Fibroblast of lung (primary cell): ENCODE data around the gene TSEN54. TPM values are rescaled to one million over a fixed set of nuclear protein-coding genes. Genes with fewer than 3 reads are reported as not detected.

Source experiments
- DNase-seq, 2 donors: peaks; one replicate each; pipeline versions ENCODE4 v3.0.0 to v3.0.0-alpha.2; 2010; ENCODE audit warnings: low read depth in 2 of 2
- H2AFZ ChIP-seq: 2 replicates; pipeline ENCODE4 v1.5.1; 2012; ENCODE audit warnings: low read length, control low read depth, inconsistent platforms
- H3K27ac ChIP-seq: 2 replicates; pipeline ENCODE4 v1.5.1; 2011; ENCODE audit warnings: low read length, control low read depth; ENCODE audit not compliant: insufficient read depth
- H3K27me3 ChIP-seq: 2 replicates; pipeline ENCODE4 v1.5.1; 2011; ENCODE audit warnings: mild to moderate bottlenecking, low read length; ENCODE audit not compliant: control insufficient read depth, insufficient read depth
- H3K36me3 ChIP-seq: 2 replicates; pipeline ENCODE4 v1.5.1; 2011; ENCODE audit warnings: low read length; ENCODE audit not compliant: control insufficient read depth, insufficient read depth
- H3K4me1 ChIP-seq: 2 replicates; pipeline ENCODE4 v1.5.1; 2011; ENCODE audit warnings: low read length; ENCODE audit not compliant: control insufficient read depth, insufficient read depth; ENCODE audit errors: extremely low read depth
- H3K4me2 ChIP-seq: 2 replicates; pipeline ENCODE4 v1.5.1; 2011; ENCODE audit warnings: low read length, control low read depth; ENCODE audit not compliant: insufficient read depth; ENCODE audit errors: extremely low read depth
- H3K4me3 ChIP-seq, 4 experiments: fragments of 200-600 bp in 1 of 4; sonication (generic) in 1 of 4; replicated peaks in 1 of 4; 2 replicates each; pipeline ENCODE4 v1.5.1; 2011 to 2016; ENCODE audit warnings: low read length in 4 of 4, low read depth in 3 of 4, mild to moderate bottlenecking in 3 of 4, control low read depth in 2 of 4, inconsistent platforms in 1 of 4, mixed read lengths in 1 of 4; ENCODE audit not compliant: insufficient read depth in 1 of 4; ENCODE audit errors: control extremely low read depth in 1 of 4
- H3K79me2 ChIP-seq: 2 replicates; pipeline ENCODE4 v1.5.1; 2012; ENCODE audit warnings: mild to moderate bottlenecking, low read length, inconsistent platforms; ENCODE audit not compliant: control insufficient read depth, insufficient read depth
- H3K9ac ChIP-seq: 2 replicates; pipeline ENCODE4 v1.5.1; 2011; ENCODE audit warnings: mild to moderate bottlenecking, low read length, control low read depth; ENCODE audit not compliant: insufficient read depth
- H3K9me3 ChIP-seq: 2 replicates; pipeline ENCODE4 v1.5.1; 2012; ENCODE audit warnings: low read depth, low read length; ENCODE audit not compliant: control insufficient read depth, insufficient read depth
- H4K20me1 ChIP-seq: 2 replicates; pipeline ENCODE4 v1.5.1; 2011; ENCODE audit warnings: low read length; ENCODE audit not compliant: control insufficient read depth, insufficient read depth; ENCODE audit errors: extremely low read depth
- EZH2 ChIP-seq: IDR thresholded peaks from 2 replicates; pipeline ENCODE4 v1.5.1; 2012; ENCODE audit warnings: low read length, control low read depth, mild to moderate bottlenecking; ENCODE audit errors: missing control alignments
- polyA plus RNA-seq, 2 donors: library from polyadenylated mRNA; depleted of rRNA in 1 of 2; stranded (reverse) in 1 of 2; unstranded in 1 of 2; fragments of >200 nt; gene quantifications; 2 replicates each; pipeline ENCODE4 v1.2.1, GENCODE V29; 2011 to 2012; ENCODE audit warnings: missing spikeins in 1 of 2
- total RNA-seq: library from RNA; depleted of rRNA; stranded (reverse); fragments of >200 nt; gene quantifications from 2 replicates; pipeline ENCODE4 v1.2.1, GENCODE V29; 2014
- TF ChIP-seq, protein P1 (sequence below), 2 donors: IDR thresholded peaks in 1 of 2; conservative IDR thresholded peaks in 1 of 2; 1 replicate in 1 of 2; 2 replicates in 1 of 2; pipeline ENCODE4 v1.5.1; 2011 to 2012; ENCODE audit warnings: low read length in 2 of 2, control low read depth in 1 of 2, inconsistent platforms in 1 of 2, low read depth in 1 of 2, mild to moderate bottlenecking in 1 of 2

TSEN54 gene
- total and polyA plus RNA-seq, 2 donors (not counting 1 experiment from before 2014, with no cell fraction given): 5.3 to 7.8 TPM

- no peak overlapping the region for H3K9ac ChIP-seq
- TF ChIP-seq, protein P1, sequence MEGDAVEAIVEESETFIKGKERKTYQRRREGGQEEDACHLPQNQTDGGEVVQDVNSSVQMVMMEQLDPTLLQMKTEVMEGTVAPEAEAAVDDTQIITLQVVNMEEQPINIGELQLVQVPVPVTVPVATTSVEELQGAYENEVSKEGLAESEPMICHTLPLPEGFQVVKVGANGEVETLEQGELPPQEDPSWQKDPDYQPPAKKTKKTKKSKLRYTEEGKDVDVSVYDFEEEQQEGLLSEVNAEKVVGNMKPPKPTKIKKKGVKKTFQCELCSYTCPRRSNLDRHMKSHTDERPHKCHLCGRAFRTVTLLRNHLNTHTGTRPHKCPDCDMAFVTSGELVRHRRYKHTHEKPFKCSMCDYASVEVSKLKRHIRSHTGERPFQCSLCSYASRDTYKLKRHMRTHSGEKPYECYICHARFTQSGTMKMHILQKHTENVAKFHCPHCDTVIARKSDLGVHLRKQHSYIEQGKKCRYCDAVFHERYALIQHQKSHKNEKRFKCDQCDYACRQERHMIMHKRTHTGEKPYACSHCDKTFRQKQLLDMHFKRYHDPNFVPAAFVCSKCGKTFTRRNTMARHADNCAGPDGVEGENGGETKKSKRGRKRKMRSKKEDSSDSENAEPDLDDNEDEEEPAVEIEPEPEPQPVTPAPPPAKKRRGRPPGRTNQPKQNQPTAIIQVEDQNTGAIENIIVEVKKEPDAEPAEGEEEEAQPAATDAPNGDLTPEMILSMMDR (conservative IDR thresholded peaks at IDR 0.05 in 1 of 2, IDR thresholded peaks at IDR 0.05 in 1 of 2; ENCODE audit: low read depth in 1 of 2, low read length in 2 of 2): no peak
- TF ChIP-seq EZH2: no peak
- no peaks in the 10 kb centered on the region for H3K4me1 ChIP-seq
- no peak for DNase-seq
- H3K4me3 ChIP-seq: no peak overlapping the region
- H3K4me2 ChIP-seq: no peak overlapping the region
- no peaks in the 10 kb centered on the region for H4K20me1 ChIP-seq
- no peak overlapping the region for H2AFZ ChIP-seq
- no peaks in the 10 kb centered on the region for H3K27me3 ChIP-seq
- no peaks in the 10 kb centered on the region for H3K9me3 ChIP-seq
- no peaks in the 10 kb centered on the region for H3K79me2 ChIP-seq
- no peak overlapping the region for H3K27ac ChIP-seq
- no peaks in the 10 kb centered on the region for H3K36me3 ChIP-seq
These were observed 33.8 kb downstream of the TSEN54 start for GRCh38 chr17:75550139-75550465.

DNA sequence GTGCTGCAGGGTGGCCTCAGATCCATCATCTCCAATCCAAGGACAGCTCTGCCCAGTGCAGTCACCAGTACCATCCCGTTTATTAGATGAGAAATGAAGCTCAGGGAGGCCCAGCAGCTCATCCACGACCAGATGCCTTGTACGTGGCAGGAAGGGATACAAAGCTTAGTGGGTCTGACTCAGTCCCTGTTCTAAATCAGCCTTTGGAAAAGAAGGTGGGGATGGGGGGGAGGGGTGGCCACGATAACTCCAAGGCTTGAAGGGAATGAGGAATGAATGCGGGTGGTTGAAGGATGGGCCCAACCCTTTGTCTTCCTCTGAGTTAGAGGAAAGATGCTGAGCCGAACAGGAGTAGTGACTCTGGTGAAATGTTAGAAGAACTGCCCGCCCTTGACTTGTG is 34.9 kb downstream of the TSEN54 start:
- Histone ChIP-seq H3K27ac (no peak overlapping the region), H3K4me3 (no peak overlapping the region), H3K4me2 (no peak overlapping the region), H2AFZ (no peak overlapping the region), H3K9ac (no peak overlapping the region), H3K9me3 (no peaks in the 10 kb centered on the region), H3K36me3 (no peaks in the 10 kb centered on the region), H4K20me1 (no peaks in the 10 kb centered on the region), H3K4me1 (no peaks in the 10 kb centered on the region), H3K27me3 (no peaks in the 10 kb centered on the region), H3K79me2 (no peaks in the 10 kb centered on the region)
- DNase-seq: peak in 1 of 2 donors; percentile 10
- TF ChIP-seq, protein P1 (conservative IDR thresholded peaks at IDR 0.05 in 1 of 2, IDR thresholded peaks at IDR 0.05 in 1 of 2; ENCODE audit: low read depth in 1 of 2, low read length in 2 of 2): no peak
- no peak for TF ChIP-seq EZH2

DNA sequence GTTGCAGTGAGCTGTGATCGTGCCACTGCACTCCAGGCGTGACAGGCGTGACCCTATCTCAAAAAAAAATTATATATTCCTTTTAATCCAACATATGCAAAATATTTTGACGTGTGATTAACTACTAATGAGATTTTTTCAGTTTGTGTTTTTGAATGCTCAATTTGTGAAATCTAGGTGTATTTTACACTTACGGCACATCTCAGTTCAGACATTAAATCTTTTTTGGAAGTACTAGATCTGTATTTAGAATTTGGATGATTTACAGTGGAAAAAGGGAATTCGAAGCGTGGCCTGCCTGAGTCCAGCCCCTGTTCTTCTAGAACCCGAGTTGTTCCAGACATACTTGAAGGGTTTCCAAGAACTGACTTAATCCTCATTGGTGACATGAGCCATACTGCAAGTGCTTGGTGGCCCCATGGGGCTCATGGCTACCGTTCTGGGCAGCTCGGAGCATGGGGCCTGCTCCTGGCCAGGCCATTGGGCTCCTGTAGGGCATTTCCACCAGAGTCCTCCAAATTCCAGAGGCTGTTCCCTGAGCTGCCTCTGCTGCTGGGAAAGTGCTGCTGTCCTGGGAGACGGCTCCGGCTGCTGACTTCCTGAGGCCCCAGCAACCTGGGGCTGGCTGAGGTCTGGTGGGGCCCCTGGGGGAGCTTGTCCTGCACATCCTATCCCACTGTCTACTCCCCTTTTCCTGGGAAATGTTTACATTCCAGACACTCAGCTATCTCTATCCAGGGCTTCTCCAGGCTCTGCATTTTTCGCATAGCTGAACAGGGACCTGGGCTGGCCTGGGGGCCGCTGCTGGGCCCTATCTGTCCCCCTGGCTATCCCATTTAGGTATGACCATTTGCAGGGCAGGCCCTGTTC is 36.3 kb downstream of the TSEN54 start:
- Histone ChIP-seq H3K36me3 (no peaks in the 10 kb centered on the region), H4K20me1 (no peaks in the 10 kb centered on the region), H3K9me3 (no peaks in the 10 kb centered on the region), H2AFZ (no peak overlapping the region), H3K4me3 (no peak overlapping the region), H3K4me1 (no peaks in the 10 kb centered on the region), H3K9ac (no peak overlapping the region), H3K4me2 (no peak overlapping the region), H3K79me2 (no peaks in the 10 kb centered on the region), H3K27ac (no peak overlapping the region), H3K27me3 (no peaks in the 10 kb centered on the region)
- no peak for TF ChIP-seq EZH2
- TF ChIP-seq, protein P1 (conservative IDR thresholded peaks at IDR 0.05 in 1 of 2, IDR thresholded peaks at IDR 0.05 in 1 of 2; ENCODE audit: low read depth in 1 of 2, low read length in 2 of 2): no peak
- peak in 1 of 2 donors; percentile 7 for DNase-seq
